Activated gamma-delta T cell treated with anti-CD3 and anti-CD28 coated beads, Interleukin-2, amount 50 U/mL, for 16 hours (primary cell): Measurements from ENCODE around the gene PPFIA4.

Experiments
- DNase-seq: peaks from one replicate; pipeline ENCODE4 v3.0.0-alpha.2; 2020; ENCODE audit warnings: low read depth

Gene PPFIA4

DNA sequence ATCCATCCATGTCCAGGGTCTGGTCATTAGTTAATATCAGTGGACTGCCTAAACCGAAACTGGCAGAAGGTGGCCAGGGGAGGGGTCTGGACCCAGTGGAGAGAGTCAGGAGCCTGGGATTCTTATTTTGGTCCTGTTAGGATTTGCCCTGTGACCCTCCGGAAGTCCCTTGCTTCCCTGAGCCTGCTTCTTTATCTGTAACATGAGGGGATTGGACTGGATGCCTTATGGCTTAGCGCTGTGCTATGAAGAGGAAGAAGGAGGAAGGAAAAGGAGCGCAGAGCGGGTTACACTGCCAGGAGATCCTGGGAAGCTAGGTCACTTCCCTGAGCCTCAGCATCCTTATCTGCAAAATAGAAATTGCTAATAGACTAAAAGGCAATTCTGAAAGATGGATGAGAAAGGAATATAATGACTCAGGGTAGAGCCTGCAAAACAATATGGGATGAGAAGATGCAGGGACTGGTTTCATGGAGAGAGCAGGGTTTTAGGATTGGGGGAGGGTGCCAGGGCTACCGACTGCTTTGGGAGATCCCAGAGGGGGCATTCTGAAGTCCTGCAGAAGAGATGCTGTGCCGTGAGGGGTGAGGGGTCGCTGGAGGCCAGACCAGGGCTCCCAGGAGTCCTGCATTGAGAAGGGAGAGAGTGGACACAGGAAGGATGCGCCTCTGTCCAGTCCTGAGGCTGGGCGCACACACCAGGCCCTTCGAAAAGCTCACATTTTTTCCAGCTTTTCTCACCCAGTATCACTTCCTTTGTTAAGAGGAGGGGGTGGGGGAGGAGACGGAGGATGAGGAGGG is 100.8 kb downstream of the PPFIA4 start:
- DNase-seq: no peak

DNA sequence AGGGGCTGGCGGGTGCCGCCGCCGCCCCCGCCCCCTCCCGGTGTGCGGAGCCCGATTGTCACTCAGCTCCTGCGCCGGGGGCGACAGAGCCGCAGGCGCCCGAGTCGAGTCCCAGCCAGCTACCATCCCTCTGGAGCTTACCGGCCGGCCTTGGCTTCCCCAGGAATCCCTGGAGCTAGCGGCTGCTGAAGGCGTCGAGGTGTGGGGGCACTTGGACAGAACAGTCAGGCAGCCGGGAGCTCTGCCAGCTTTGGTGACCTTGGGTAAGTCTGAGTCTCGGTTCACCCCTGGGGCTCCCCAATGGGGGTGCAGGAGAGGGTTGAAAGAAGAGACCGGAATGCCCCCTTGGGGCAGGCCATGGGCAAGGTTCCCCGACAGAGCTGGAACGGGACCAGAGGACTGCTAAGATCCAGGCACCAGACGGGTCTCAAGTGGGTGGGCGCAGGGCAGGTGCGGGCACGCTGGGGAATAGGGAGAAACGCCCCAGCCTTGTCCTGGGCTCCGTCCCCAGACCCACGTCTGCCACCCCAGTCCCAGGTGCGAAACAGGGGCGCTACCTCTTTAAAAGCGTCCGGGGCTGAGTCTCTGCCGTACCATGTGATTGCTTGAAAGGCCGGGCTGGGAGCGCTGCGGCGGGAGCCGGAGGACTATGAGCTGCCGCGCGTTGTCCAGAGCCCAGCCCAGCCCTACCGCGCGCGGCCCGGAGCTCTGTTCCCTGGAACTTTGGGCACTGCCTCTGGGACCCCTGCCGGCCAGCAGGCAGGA is 101.6 kb downstream of the PPFIA4 start, which contains the start of gene ADORA1:
ADORA1 (plus strand) TSS at position 61 of the 765 bp plus-strand sequence. CDS start 1,116 bp downstream, outside the sequence.
- DNase-seq: no peak

DNA sequence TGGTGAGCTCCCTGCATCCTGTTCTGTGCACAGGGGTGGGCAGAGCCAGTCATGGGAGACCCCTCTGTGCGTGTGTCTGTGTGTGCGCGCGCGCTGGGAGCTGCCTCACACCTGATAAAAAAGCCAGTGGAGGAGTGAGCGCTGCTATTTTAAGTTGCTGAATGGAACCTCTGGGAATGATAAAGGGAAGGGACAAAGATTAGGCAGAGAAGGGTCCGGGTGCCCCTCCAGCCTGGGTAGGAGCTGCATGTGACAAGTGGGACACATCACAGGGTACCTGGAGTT is 102.1 kb downstream of the PPFIA4 start:
- no peak for DNase-seq
